Mesothelial cell of epicardium (in vitro differentiated cells): ENCODE results near the gene TOMM34. TPM values are rescaled to one million over a fixed set of nuclear protein-coding genes. Genes with fewer than 3 reads are reported as not detected.

Source experiments
- DNase-seq, 2 experiments: peaks; one replicate each; pipeline ENCODE4 v3.0.0; 2021; ENCODE audit warnings: low spot score in 2 of 2; ENCODE audit not compliant: unreplicated experiment in 2 of 2
- H3K27ac Mint-ChIP-seq: 2 replicates; pipeline ENCODE4 v1.8.0; 2021; ENCODE audit warnings: mixed read lengths
- H3K27me3 Mint-ChIP-seq: 2 replicates; pipeline ENCODE4 v1.8.0; 2021; ENCODE audit warnings: low read depth, mixed read lengths
- H3K36me3 Mint-ChIP-seq: 2 replicates; pipeline ENCODE4 v1.8.0; 2021; ENCODE audit warnings: mixed read lengths
- H3K4me1 Mint-ChIP-seq: 2 replicates; pipeline ENCODE4 v1.8.0; 2021; ENCODE audit warnings: mixed read lengths
- H3K4me3 Mint-ChIP-seq: 2 replicates; pipeline ENCODE4 v1.8.0; 2021; ENCODE audit warnings: mild to moderate bottlenecking, moderate library complexity, mixed read lengths
- H3K9me3 Mint-ChIP-seq: 2 replicates; pipeline ENCODE4 v1.8.0; 2021; ENCODE audit warnings: mixed read lengths
- total RNA-seq: library from RNA; stranded (reverse); gene quantifications from 3 replicates; pipeline ENCODE4 v1.2.1, GENCODE V29; 2021
- TF ChIP-seq, protein P1 (sequence below): fragments of 200-600 bp; sonication (generic); IDR thresholded peaks from one replicate; pipeline ENCODE4 v1.5.0; 2021; ENCODE audit warnings: antibody characterized with exemption; ENCODE audit not compliant: unreplicated experiment

The TOMM34 gene
- total RNA-seq, 1 donor from 2014 or later, result 43.7 TPM

DNA sequence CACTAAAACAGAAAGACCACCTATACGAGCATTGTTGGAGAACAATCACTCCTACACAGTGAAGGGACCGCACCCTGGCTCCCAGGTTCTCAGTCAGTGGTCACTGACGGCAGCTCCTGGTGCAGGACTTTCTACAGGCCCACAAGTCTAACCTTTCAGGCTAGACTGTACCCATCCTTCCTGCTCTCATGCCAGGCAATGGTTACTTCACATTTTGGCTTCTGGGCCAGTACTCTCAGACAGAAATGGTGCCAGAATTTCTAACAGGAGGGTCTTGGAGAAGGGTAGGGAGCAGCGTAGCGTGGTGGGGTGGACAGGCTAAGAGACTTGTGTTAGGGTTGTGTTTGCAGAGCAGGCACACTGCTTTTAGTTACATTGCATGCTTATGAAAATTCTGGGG, 12.1 kb downstream of the TOMM34 start:
- TF ChIP-seq, protein P1, sequence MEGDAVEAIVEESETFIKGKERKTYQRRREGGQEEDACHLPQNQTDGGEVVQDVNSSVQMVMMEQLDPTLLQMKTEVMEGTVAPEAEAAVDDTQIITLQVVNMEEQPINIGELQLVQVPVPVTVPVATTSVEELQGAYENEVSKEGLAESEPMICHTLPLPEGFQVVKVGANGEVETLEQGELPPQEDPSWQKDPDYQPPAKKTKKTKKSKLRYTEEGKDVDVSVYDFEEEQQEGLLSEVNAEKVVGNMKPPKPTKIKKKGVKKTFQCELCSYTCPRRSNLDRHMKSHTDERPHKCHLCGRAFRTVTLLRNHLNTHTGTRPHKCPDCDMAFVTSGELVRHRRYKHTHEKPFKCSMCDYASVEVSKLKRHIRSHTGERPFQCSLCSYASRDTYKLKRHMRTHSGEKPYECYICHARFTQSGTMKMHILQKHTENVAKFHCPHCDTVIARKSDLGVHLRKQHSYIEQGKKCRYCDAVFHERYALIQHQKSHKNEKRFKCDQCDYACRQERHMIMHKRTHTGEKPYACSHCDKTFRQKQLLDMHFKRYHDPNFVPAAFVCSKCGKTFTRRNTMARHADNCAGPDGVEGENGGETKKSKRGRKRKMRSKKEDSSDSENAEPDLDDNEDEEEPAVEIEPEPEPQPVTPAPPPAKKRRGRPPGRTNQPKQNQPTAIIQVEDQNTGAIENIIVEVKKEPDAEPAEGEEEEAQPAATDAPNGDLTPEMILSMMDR, result no peak
- no peaks in the 10 kb centered on the region for H3K4me1 Mint-ChIP-seq
- no peaks in the 10 kb centered on the region for H3K9me3 Mint-ChIP-seq
- H3K27ac Mint-ChIP-seq, result no peak overlapping the region
- no peak overlapping the region for H3K4me3 Mint-ChIP-seq
- H3K27me3 Mint-ChIP-seq, result no peaks in the 10 kb centered on the region
- peaks cover 56% of the 10 kb centered on the region for H3K36me3 Mint-ChIP-seq
- no peak for DNase-seq

DNA sequence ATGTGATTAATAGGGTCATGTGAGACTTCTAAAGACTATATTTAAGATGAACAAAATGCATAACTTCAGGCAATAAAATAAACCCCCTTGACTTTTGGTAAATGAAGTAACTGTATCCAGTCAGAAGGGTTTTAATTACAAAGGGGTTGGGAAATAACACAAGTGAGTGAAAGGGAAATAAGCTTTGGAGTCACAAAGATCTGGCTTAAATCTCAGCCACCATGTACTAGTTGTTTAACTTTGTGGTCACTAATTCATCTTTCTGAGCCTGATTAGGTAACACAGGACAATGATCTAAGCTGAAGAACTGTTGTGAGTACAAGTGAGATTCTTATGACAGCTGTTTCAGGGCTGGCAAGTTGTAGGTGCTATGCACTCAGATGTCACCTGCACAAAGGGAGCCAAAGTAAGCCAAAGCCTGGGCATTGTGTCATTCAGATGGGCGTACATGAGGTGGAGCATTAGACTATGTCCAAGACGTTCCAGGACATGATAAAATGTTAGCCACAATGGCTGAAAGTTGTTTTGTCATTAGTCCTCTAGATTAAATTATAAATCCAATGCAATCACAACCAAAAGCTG, 13.8 kb downstream of the TOMM34 start:
- Mint-ChIP-seq H3K4me1 (no peaks in the 10 kb centered on the region), H3K27me3 (no peaks in the 10 kb centered on the region), H3K9me3 (no peaks in the 10 kb centered on the region), H3K27ac (no peak overlapping the region), H3K36me3 (peaks cover 51% of the 10 kb centered on the region), H3K4me3 (no peak overlapping the region)
- no peak for DNase-seq
- TF ChIP-seq, protein P1, result no peak

GRCh38 chr20:44945261-44945660, 14.9 kb downstream of the TOMM34 start:
- TF ChIP-seq, protein P1, result no peak
- no peaks in the 10 kb centered on the region for H3K27me3 Mint-ChIP-seq
- no peaks in the 10 kb centered on the region for H3K9me3 Mint-ChIP-seq
- DNase-seq, result no peak
- H3K4me3 Mint-ChIP-seq, result no peak overlapping the region
- H3K36me3 Mint-ChIP-seq, result peaks cover 50% of the 10 kb centered on the region
- H3K4me1 Mint-ChIP-seq, result no peaks in the 10 kb centered on the region
- no peak overlapping the region for H3K27ac Mint-ChIP-seq

DNA sequence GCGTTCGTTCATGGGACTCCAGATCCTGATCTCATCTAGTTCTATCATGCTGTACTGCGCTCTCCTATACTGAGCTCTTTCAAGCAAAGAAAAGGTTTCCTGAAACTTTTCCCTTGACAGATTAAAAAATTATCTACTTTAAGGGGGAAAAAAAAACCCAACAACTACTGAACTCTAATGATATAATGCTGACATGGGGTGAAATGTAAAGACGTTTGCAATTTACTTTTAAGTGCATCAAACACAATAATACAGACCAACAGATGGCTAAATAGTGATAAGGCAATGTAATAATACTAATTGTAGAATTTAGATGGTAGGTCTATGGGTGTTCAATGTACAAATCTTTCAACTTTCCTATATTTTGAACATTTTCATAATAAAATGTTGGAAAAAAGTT, 16.4 kb downstream of the TOMM34 start:
- DNase-seq, result no peak
- Mint-ChIP-seq H3K36me3 (peaks cover 46% of the 10 kb centered on the region), H3K9me3 (no peaks in the 10 kb centered on the region), H3K27me3 (no peaks in the 10 kb centered on the region), H3K4me3 (no peak overlapping the region), H3K27ac (no peak overlapping the region), H3K4me1 (no peaks in the 10 kb centered on the region)
- TF ChIP-seq, protein P1, result no peak

DNA sequence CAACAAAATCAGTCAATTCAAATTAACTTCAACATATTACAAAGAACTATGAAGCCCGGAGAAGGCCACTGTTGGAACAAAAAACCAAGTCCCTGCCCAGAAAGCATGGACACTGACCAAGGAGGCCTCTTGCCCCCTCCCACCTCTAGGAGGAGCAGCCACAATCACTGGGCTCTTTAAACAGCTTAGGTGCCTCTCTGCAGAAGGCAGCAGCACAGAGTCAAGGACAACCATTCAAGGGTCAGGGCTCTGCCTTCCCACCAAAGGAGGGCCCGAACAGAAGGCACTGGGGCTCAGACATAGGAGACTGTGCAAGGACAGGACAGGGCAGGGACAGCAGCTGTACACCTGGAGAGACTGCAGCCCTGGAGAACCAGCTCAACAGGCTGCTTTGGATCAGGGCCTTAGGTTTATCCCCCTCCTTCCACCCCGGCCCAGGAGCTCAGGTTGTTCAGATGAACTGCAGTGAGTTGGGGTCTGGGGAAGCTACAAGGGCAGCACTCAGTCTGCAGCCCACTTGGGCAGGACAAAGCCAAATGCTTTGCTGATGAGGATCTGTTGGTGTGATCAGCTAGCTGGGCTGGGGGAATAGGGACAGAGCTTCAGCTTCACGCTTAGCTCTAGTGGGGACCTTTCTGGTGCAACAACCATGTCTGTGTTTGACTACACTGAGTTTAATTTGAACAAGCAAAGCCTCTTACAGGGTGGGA, 17.8 kb downstream of the TOMM34 start:
- TF ChIP-seq, protein P1, result no peak
- no peaks in the 10 kb centered on the region for H3K9me3 Mint-ChIP-seq
- H3K36me3 Mint-ChIP-seq, result peaks cover 41% of the 10 kb centered on the region
- no peaks in the 10 kb centered on the region for H3K27me3 Mint-ChIP-seq
- no peak for DNase-seq
- no peak overlapping the region for H3K4me3 Mint-ChIP-seq
- no peaks in the 10 kb centered on the region for H3K4me1 Mint-ChIP-seq
- H3K27ac Mint-ChIP-seq, result no peak overlapping the region
